ENCODE results near the gene MOB3A. TPM values are rescaled to one million over a fixed set of nuclear protein-coding genes. Genes with fewer than 3 reads are reported as not detected.
A peak's percentile ranks its signal among the peaks of the same experiment; 100 is the strongest.

Gene MOB3A
- total and polyA plus RNA-seq, 2 of the 13 experiments (the other 11 are each of a cell fraction or from before 2014, with no cell fraction given) = 3.5 to 17.8 TPM

DNA sequence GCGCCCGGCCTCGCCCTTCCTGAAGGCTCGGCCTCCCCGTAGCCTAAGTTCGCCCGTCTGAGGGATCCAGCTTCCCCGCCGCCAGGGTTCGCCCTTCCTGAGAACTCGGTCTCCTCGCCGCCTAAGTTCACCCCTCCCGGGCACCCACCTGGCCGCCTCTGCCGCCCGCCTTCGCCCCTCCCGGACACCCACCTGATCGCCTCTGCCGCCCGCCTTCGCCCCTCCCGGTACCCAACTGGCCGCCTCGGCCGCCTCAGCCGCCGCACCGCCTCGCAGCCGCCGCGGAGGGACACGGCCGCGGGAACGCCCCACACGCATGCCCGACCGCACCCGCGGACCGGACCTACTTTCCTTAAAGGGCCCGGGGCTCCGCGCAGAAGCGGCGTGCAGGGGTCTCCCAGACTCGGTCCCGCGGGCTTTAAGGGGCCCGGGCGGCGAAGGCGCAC is at the start of gene MOB3A (continued):
- TF ChIP-seq, protein P1, sequence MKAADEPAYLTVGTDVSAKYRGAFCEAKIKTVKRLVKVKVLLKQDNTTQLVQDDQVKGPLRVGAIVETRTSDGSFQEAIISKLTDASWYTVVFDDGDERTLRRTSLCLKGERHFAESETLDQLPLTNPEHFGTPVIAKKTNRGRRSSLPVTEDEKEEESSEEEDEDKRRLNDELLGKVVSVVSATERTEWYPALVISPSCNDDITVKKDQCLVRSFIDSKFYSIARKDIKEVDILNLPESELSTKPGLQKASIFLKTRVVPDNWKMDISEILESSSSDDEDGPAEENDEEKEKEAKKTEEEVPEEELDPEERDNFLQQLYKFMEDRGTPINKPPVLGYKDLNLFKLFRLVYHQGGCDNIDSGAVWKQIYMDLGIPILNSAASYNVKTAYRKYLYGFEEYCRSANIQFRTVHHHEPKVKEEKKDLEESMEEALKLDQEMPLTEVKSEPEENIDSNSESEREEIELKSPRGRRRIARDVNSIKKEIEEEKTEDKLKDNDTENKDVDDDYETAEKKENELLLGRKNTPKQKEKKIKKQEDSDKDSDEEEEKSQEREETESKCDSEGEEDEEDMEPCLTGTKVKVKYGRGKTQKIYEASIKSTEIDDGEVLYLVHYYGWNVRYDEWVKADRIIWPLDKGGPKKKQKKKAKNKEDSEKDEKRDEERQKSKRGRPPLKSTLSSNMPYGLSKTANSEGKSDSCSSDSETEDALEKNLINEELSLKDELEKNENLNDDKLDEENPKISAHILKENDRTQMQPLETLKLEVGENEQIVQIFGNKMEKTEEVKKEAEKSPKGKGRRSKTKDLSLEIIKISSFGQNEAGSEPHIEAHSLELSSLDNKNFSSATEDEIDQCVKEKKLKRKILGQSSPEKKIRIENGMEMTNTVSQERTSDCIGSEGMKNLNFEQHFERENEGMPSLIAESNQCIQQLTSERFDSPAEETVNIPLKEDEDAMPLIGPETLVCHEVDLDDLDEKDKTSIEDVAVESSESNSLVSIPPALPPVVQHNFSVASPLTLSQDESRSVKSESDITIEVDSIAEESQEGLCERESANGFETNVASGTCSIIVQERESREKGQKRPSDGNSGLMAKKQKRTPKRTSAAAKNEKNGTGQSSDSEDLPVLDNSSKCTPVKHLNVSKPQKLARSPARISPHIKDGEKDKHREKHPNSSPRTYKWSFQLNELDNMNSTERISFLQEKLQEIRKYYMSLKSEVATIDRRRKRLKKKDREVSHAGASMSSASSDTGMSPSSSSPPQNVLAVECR (CRISPR knock-in tag; IDR thresholded peaks at IDR 0.05; ENCODE audit: borderline replicate concordance) = peak; percentile 93
- TF ChIP-seq, protein P2, sequence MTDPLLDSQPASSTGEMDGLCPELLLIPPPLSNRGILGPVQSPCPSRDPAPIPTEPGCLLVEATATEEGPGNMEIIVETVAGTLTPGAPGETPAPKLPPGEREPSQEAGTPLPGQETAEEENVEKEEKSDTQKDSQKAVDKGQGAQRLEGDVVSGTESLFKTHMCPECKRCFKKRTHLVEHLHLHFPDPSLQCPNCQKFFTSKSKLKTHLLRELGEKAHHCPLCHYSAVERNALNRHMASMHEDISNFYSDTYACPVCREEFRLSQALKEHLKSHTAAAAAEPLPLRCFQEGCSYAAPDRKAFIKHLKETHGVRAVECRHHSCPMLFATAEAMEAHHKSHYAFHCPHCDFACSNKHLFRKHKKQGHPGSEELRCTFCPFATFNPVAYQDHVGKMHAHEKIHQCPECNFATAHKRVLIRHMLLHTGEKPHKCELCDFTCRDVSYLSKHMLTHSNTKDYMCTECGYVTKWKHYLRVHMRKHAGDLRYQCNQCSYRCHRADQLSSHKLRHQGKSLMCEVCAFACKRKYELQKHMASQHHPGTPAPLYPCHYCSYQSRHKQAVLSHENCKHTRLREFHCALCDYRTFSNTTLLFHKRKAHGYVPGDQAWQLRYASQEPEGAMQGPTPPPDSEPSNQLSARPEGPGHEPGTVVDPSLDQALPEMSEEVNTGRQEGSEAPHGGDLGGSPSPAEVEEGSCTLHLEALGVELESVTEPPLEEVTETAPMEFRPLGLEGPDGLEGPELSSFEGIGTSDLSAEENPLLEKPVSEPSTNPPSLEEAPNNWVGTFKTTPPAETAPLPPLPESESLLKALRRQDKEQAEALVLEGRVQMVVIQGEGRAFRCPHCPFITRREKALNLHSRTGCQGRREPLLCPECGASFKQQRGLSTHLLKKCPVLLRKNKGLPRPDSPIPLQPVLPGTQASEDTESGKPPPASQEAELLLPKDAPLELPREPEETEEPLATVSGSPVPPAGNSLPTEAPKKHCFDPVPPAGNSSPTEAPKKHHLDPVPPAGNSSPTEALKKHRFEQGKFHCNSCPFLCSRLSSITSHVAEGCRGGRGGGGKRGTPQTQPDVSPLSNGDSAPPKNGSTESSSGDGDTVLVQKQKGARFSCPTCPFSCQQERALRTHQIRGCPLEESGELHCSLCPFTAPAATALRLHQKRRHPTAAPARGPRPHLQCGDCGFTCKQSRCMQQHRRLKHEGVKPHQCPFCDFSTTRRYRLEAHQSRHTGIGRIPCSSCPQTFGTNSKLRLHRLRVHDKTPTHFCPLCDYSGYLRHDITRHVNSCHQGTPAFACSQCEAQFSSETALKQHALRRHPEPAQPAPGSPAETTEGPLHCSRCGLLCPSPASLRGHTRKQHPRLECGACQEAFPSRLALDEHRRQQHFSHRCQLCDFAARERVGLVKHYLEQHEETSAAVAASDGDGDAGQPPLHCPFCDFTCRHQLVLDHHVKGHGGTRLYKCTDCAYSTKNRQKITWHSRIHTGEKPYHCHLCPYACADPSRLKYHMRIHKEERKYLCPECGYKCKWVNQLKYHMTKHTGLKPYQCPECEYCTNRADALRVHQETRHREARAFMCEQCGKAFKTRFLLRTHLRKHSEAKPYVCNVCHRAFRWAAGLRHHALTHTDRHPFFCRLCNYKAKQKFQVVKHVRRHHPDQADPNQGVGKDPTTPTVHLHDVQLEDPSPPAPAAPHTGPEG (CRISPR knock-in tag; IDR thresholded peaks at IDR 0.05) = peak; percentile 69; the same call in 1 of the 2 replicates
- TF ChIP-seq ZSCAN25 (CRISPR knock-in tag; IDR thresholded peaks at IDR 0.05) (peak; percentile 87), CHD4 (IDR thresholded peaks at IDR 0.05; ENCODE audit: borderline replicate concordance, low read length) (0 out of 2 replicates have a peak, but pooled peaks have one; percentile 41), ZMYM3 (CRISPR knock-in tag; IDR thresholded peaks at IDR 0.05) (peak; percentile 84), KDM6A (CRISPR knock-in tag; IDR thresholded peaks at IDR 0.05; ENCODE audit: low read depth) (0 out of 2 replicates have a peak, but pooled peaks have one; percentile 45), RXRA (CRISPR knock-in tag; IDR thresholded peaks at IDR 0.05) (0 out of 2 replicates have a peak, but pooled peaks have one; percentile 34)
- TF ChIP-seq, protein P3, sequence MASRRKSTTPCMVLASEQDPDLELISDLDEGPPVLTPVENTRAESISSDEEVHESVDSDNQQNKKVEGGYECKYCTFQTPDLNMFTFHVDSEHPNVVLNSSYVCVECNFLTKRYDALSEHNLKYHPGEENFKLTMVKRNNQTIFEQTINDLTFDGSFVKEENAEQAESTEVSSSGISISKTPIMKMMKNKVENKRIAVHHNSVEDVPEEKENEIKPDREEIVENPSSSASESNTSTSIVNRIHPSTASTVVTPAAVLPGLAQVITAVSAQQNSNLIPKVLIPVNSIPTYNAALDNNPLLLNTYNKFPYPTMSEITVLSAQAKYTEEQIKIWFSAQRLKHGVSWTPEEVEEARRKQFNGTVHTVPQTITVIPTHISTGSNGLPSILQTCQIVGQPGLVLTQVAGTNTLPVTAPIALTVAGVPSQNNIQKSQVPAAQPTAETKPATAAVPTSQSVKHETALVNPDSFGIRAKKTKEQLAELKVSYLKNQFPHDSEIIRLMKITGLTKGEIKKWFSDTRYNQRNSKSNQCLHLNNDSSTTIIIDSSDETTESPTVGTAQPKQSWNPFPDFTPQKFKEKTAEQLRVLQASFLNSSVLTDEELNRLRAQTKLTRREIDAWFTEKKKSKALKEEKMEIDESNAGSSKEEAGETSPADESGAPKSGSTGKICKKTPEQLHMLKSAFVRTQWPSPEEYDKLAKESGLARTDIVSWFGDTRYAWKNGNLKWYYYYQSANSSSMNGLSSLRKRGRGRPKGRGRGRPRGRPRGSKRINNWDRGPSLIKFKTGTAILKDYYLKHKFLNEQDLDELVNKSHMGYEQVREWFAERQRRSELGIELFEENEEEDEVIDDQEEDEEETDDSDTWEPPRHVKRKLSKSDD (CRISPR knock-in tag; IDR thresholded peaks at IDR 0.05; ENCODE audit: low read depth) = peak; percentile 67; the same call in 1 of the 2 replicates
- TF ChIP-seq, protein P4, sequence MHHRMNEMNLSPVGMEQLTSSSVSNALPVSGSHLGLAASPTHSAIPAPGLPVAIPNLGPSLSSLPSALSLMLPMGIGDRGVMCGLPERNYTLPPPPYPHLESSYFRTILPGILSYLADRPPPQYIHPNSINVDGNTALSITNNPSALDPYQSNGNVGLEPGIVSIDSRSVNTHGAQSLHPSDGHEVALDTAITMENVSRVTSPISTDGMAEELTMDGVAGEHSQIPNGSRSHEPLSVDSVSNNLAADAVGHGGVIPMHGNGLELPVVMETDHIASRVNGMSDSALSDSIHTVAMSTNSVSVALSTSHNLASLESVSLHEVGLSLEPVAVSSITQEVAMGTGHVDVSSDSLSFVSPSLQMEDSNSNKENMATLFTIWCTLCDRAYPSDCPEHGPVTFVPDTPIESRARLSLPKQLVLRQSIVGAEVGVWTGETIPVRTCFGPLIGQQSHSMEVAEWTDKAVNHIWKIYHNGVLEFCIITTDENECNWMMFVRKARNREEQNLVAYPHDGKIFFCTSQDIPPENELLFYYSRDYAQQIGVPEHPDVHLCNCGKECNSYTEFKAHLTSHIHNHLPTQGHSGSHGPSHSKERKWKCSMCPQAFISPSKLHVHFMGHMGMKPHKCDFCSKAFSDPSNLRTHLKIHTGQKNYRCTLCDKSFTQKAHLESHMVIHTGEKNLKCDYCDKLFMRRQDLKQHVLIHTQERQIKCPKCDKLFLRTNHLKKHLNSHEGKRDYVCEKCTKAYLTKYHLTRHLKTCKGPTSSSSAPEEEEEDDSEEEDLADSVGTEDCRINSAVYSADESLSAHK (CRISPR knock-in tag; IDR thresholded peaks at IDR 0.05; ENCODE audit: borderline replicate concordance) = no peak
- TF ChIP-seq, protein P5, sequence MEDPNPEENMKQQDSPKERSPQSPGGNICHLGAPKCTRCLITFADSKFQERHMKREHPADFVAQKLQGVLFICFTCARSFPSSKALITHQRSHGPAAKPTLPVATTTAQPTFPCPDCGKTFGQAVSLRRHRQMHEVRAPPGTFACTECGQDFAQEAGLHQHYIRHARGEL (CRISPR knock-in tag; IDR thresholded peaks at IDR 0.05) = no peak
- TF ChIP-seq, protein P6, sequence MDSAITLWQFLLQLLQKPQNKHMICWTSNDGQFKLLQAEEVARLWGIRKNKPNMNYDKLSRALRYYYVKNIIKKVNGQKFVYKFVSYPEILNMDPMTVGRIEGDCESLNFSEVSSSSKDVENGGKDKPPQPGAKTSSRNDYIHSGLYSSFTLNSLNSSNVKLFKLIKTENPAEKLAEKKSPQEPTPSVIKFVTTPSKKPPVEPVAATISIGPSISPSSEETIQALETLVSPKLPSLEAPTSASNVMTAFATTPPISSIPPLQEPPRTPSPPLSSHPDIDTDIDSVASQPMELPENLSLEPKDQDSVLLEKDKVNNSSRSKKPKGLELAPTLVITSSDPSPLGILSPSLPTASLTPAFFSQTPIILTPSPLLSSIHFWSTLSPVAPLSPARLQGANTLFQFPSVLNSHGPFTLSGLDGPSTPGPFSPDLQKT (CRISPR knock-in tag; IDR thresholded peaks at IDR 0.05; ENCODE audit: borderline replicate concordance) = no peak

All from HepG2 (cell line).